Right ventricle myocardium superior (tissue), 1 donor: ENCODE data around the gene RPP40. TPM values are rescaled to one million over a fixed set of nuclear protein-coding genes. Genes with fewer than 3 reads are reported as not detected.

Experiments
- ATAC-seq: fragments of 200-7000 bp; cut with Tn5 transposase; one replicate; pipeline ENCODE4 v1.9.1; 2020; ENCODE audit warnings: mild to moderate bottlenecking; ENCODE audit not compliant: poor library complexity
- DNase-seq: peaks from one replicate; pipeline ENCODE4 v3.0.0-alpha.2; 2020
- intact Hi-C: fragments of 100-400 bp; cut with DNase I; formaldehyde crosslinking; loops from one replicate; pipeline ENCODE4 v1.11.2; 2022
- total RNA-seq: library from RNA; stranded (reverse); fragmentation: NEBNext Ultra II Directional; extraction: Animal tissue kit (Norgen Biotek cat#: 25700); gene quantifications from one replicate; pipeline ENCODE4 v1.2.1, GENCODE V29; 2021
- donor health status: DM: no; HTN: yes; CAD: no; lungs with severe emphysema.

Gene RPP40
- total RNA-seq, 1 donor from 2014 or later: 3.1 TPM

- intact Hi-C loops: no loop called here
- DNase-seq (no peak), ATAC-seq (no peak)
Observed at GRCh38 chr6:4974962-4975361, 28.9 kb downstream of the RPP40 start.

- intact Hi-C loops: no loop called here
- DNase-seq: peak; percentile 49
- peak; percentile 62 for ATAC-seq
Observed at GRCh38 chr6:4973982-4974745, 29.7 kb downstream of the RPP40 start.

GRCh38 chr6:4973415-4973814 is 30.4 kb downstream of the RPP40 start:
- no peak for ATAC-seq
- DNase-seq: no peak
- intact Hi-C loops: no loop called here

GRCh38 chr6:4972438-4972837 is 31.4 kb downstream of the RPP40 start:
- DNase-seq (no peak), ATAC-seq (no peak)
- intact Hi-C loops: no loop called here

- intact Hi-C loops: no loop called here
- ATAC-seq (no peak), DNase-seq (no peak)
Observed at GRCh38 chr6:4971851-4972250, 32.0 kb downstream of the RPP40 start.

GRCh38 chr6:4970739-4971395 is 33.0 kb downstream of the RPP40 start:
- DNase-seq: no peak
- no peak for ATAC-seq
- intact Hi-C loops: no loop called here

GRCh38 chr6:4969609-4970285 is 34.1 kb downstream of the RPP40 start:
- intact Hi-C loops: no loop called here
- ATAC-seq: no peak
- DNase-seq: no peak

- intact Hi-C loops: no loop called here
- ATAC-seq (no peak), DNase-seq (no peak)
Observed at GRCh38 chr6:4967301-4968030, 36.4 kb downstream of the RPP40 start.

GRCh38 chr6:4965562-4966389 is 38.1 kb downstream of the RPP40 start:
- DNase-seq (no peak), ATAC-seq (no peak)
- intact Hi-C loops: no loop called here

- DNase-seq: no peak
Observed at GRCh38 chr6:4964675-4965561, 38.9 kb downstream of the RPP40 start.

GRCh38 chr6:4962905-4963304 is 40.9 kb downstream of the RPP40 start:
- no peak for DNase-seq
- ATAC-seq: no peak
- intact Hi-C loops: no loop called here

More at GRCh38 chr6:4964675-4965561, 38.9 kb downstream of the RPP40 start:
- ATAC-seq: no peak
- intact Hi-C loops: no loop called here

GRCh38 chr6:4961322-4962168 is 42.3 kb downstream of the RPP40 start:
- intact Hi-C loops: no loop called here
- DNase-seq (no peak), ATAC-seq (no peak)

GRCh38 chr6:4958624-4959023 is 45.2 kb downstream of the RPP40 start:
- intact Hi-C loops: no loop called here
- ATAC-seq: no peak
- DNase-seq: no peak

- peak; percentile 48 for ATAC-seq
- intact Hi-C loops: no loop called here
- no peak for DNase-seq
Observed at GRCh38 chr6:4957521-4958231, 46.2 kb downstream of the RPP40 start.

GRCh38 chr6:4956625-4957024 is 47.2 kb downstream of the RPP40 start:
- DNase-seq (no peak), ATAC-seq (no peak)
- intact Hi-C loops: no loop called here

- ATAC-seq: no peak
- intact Hi-C loops: no loop called here
Observed at GRCh38 chr6:4953440-4953839, 50.4 kb downstream of the RPP40 start.

More at GRCh38 chr6:4953440-4953839, 50.4 kb downstream of the RPP40 start:
- DNase-seq: no peak
